SK-N-SH (cell line): Measurements from ENCODE around the gene NTNG1.

Source experiments
- CHD2 ChIP-seq: fragments of 150-350 bp; IDR thresholded peaks from 2 replicates; pipeline ENCODE4 v1.6.1; 2018; ENCODE audit warnings: low read length; ENCODE audit not compliant: partially characterized antibody
- EP300 ChIP-seq, 2 experiments: IDR thresholded peaks; 2 replicates each; pipeline versions ENCODE4 v1.4.0 to v1.6.1; 2012; ENCODE audit warnings: borderline replicate concordance in 1 of 2, low read depth in 1 of 2, low read length in 1 of 2
- EZH2phosphoT487 ChIP-seq: fragments of 200-600 bp; sonication (generic); IDR thresholded peaks from 2 replicates; pipeline ENCODE4 v1.6.1; 2017; ENCODE audit warnings: low read depth, mixed run types, mild to moderate bottlenecking, antibody characterized with exemption, moderate library complexity, borderline replicate concordance
- MAX ChIP-seq: IDR thresholded peaks from 2 replicates; pipeline ENCODE4 v1.4.0; 2012; ENCODE audit warnings: low read depth
- NRF1 ChIP-seq: IDR thresholded peaks from 2 replicates; pipeline ENCODE4 v1.6.1; 2012; ENCODE audit warnings: low read depth, mild to moderate bottlenecking, low read length
- POLR2AphosphoS5 ChIP-seq: IDR thresholded peaks from 2 replicates; pipeline ENCODE4 v1.6.1; 2012; ENCODE audit warnings: low read depth, low read length
- RAD21 ChIP-seq: IDR thresholded peaks from 2 replicates; pipeline ENCODE4 v1.6.1; 2012; ENCODE audit warnings: mild to moderate bottlenecking, low read length
- REST ChIP-seq: IDR thresholded peaks from 2 replicates; pipeline ENCODE4 v1.6.1; 2012; ENCODE audit warnings: mild to moderate bottlenecking, low read depth, low read length, moderate library complexity
- SIN3A ChIP-seq: IDR thresholded peaks from 2 replicates; pipeline ENCODE4 v1.6.1; 2012; ENCODE audit warnings: low read depth, mild to moderate bottlenecking, low read length, moderate library complexity, borderline replicate concordance
- TF ChIP-seq, protein P1 (sequence below): fragments of 200-600 bp; sonication (generic); IDR thresholded peaks from 2 replicates; pipeline ENCODE4 v1.6.1; 2017; ENCODE audit warnings: antibody characterized with exemption, mild to moderate bottlenecking, moderate library complexity

DNA sequence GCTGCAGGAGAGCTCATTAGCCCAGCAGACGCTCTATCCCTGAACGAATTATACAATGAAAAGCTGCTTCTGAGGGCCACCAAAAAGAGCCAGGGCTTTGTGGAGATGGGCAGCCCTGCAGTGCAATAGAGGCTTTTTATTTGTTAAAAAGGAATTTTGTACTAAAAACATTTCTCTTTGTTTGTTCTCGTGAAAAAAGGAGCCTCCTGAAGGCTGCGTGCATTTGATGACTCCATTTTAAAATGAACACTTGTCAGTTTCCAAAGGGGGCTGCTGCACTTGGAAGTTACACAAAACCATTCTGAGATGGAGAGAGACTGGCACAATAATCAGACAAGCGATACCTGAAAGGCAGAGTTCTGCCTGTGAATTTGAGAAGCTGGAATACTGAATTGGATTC lies 202.8 kb downstream of the NTNG1 start:
- TF ChIP-seq RAD21 = no peak
- TF ChIP-seq POLR2AphosphoS5 = no peak
- no peak for TF ChIP-seq REST
- no peak for TF ChIP-seq EP300 (IDR thresholded peaks at IDR 0.05; ENCODE audit: borderline replicate concordance in 1 of 2, low read depth in 1 of 2, low read length in 1 of 2)
- TF ChIP-seq MAX = no peak
- TF ChIP-seq, protein P1, sequence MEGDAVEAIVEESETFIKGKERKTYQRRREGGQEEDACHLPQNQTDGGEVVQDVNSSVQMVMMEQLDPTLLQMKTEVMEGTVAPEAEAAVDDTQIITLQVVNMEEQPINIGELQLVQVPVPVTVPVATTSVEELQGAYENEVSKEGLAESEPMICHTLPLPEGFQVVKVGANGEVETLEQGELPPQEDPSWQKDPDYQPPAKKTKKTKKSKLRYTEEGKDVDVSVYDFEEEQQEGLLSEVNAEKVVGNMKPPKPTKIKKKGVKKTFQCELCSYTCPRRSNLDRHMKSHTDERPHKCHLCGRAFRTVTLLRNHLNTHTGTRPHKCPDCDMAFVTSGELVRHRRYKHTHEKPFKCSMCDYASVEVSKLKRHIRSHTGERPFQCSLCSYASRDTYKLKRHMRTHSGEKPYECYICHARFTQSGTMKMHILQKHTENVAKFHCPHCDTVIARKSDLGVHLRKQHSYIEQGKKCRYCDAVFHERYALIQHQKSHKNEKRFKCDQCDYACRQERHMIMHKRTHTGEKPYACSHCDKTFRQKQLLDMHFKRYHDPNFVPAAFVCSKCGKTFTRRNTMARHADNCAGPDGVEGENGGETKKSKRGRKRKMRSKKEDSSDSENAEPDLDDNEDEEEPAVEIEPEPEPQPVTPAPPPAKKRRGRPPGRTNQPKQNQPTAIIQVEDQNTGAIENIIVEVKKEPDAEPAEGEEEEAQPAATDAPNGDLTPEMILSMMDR = no peak
- TF ChIP-seq SIN3A = no peak
- no peak for TF ChIP-seq CHD2
- TF ChIP-seq EZH2phosphoT487 = no peak
- TF ChIP-seq NRF1 = no peak
